SK-N-SH (cell line): ENCODE measurements around the gene SUN5.

Source experiments
- CTCF ChIP-seq: fragments of 200-600 bp; sonication (generic); IDR thresholded peaks from 2 replicates; pipeline ENCODE4 v1.6.1; 2017; ENCODE audit warnings: antibody characterized with exemption, mild to moderate bottlenecking, moderate library complexity
- EZH2phosphoT487 ChIP-seq: fragments of 200-600 bp; sonication (generic); IDR thresholded peaks from 2 replicates; pipeline ENCODE4 v1.6.1; 2017; ENCODE audit warnings: low read depth, mixed run types, mild to moderate bottlenecking, antibody characterized with exemption, moderate library complexity, borderline replicate concordance
- FOXM1 ChIP-seq: IDR thresholded peaks from 2 replicates; pipeline ENCODE4 v1.4.0; 2012; ENCODE audit warnings: low read depth, mild to moderate bottlenecking
- MAX ChIP-seq: IDR thresholded peaks from 2 replicates; pipeline ENCODE4 v1.4.0; 2012; ENCODE audit warnings: low read depth
- POLR2AphosphoS5 ChIP-seq: IDR thresholded peaks from 2 replicates; pipeline ENCODE4 v1.6.1; 2012; ENCODE audit warnings: low read depth, low read length
- REST ChIP-seq: IDR thresholded peaks from 2 replicates; pipeline ENCODE4 v1.6.1; 2012; ENCODE audit warnings: mild to moderate bottlenecking, low read depth, low read length, moderate library complexity
- RXRA ChIP-seq: IDR thresholded peaks from 2 replicates; pipeline ENCODE4 v1.4.0; 2012; ENCODE audit warnings: low read depth, mild to moderate bottlenecking, borderline replicate concordance

GRCh38 chr20:32985596-32985995 is 18.6 kb downstream of the SUN5 start:
- TF ChIP-seq CTCF (no peak), REST (no peak), FOXM1 (no peak), RXRA (no peak), EZH2phosphoT487 (no peak), POLR2AphosphoS5 (no peak), MAX (no peak)
